D721Med (cell line): Measurements from ENCODE around the gene YY1.
"Not testable (repeated sequence)": the region's sequence is repeated elsewhere in the genome, so short reads cannot be mapped to it uniquely, and the experiment has no call there.

Source experiments
- DNase-seq: peaks from one replicate; pipeline ENCODE4 v3.0.0; 2011; ENCODE audit warnings: low spot score; ENCODE audit not compliant: insufficient read length
- FAIRE-seq: peaks from 2 replicates; lab custom pipeline; 2011; peaks lifted over from hg19 to GRCh38; lab: Jason Lieb, UNC
- TF ChIP-seq, protein P1 (sequence below): IDR thresholded peaks from 2 replicates; pipeline ENCODE4 v1.5.1; 2012; ENCODE audit warnings: mild to moderate bottlenecking, control low read depth; ENCODE audit not compliant: insufficient read depth; ENCODE audit errors: missing control alignments

Gene YY1

DNA sequence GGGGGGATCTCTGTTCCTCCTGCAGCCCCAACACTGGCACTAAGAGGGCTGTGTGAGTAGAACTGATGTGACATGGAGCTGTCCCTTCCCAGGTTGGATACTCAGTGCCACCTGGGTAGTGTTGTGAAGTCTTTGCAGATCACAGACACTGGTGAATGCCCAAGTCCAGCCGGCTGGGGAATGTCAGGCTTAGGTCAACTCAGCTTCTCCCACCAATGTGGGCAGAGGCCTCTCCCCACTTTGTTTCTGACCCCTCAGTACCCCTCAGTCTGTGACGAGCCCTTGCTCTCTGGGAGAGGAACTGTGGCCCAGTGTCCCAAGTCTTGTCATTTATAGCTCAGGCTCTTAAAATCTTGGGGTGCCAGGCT is 56.0 kb downstream of the YY1 start:
- TF ChIP-seq, protein P1, sequence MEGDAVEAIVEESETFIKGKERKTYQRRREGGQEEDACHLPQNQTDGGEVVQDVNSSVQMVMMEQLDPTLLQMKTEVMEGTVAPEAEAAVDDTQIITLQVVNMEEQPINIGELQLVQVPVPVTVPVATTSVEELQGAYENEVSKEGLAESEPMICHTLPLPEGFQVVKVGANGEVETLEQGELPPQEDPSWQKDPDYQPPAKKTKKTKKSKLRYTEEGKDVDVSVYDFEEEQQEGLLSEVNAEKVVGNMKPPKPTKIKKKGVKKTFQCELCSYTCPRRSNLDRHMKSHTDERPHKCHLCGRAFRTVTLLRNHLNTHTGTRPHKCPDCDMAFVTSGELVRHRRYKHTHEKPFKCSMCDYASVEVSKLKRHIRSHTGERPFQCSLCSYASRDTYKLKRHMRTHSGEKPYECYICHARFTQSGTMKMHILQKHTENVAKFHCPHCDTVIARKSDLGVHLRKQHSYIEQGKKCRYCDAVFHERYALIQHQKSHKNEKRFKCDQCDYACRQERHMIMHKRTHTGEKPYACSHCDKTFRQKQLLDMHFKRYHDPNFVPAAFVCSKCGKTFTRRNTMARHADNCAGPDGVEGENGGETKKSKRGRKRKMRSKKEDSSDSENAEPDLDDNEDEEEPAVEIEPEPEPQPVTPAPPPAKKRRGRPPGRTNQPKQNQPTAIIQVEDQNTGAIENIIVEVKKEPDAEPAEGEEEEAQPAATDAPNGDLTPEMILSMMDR, result no peak
- DNase-seq (no peak), FAIRE-seq (no peak)

- DNase-seq (no peak), FAIRE-seq (no peak)
- TF ChIP-seq, protein P1, result no peak
Measured at GRCh38 chr14:100295376-100296105, 56.6 kb downstream of the YY1 start.

GRCh38 chr14:100296106-100296651 is 57.2 kb downstream of the YY1 start:
- TF ChIP-seq, protein P1, result no peak
- FAIRE-seq (no peak), DNase-seq (no peak)

DNA sequence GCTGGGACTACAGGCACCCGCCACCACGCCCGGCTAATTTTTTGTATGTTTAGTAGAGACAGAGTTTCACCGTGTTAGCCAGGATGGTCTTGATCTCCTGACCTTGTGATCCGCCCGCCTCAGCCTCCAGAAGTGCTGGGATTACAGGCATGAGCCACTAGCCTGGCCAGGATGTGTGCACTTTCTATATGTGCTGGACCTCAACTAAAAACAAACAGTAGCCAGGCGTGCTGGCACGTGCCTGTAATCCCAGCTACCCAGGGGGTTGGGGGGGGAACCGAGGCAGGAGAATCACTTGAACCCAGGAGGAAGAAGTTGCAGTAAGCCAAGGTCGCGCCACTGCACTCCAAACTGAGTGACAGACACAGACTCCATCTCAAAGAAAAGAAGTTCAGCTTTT is 57.8 kb downstream of the YY1 start:
- not testable (repeated sequence) for DNase-seq, FAIRE-seq

DNA sequence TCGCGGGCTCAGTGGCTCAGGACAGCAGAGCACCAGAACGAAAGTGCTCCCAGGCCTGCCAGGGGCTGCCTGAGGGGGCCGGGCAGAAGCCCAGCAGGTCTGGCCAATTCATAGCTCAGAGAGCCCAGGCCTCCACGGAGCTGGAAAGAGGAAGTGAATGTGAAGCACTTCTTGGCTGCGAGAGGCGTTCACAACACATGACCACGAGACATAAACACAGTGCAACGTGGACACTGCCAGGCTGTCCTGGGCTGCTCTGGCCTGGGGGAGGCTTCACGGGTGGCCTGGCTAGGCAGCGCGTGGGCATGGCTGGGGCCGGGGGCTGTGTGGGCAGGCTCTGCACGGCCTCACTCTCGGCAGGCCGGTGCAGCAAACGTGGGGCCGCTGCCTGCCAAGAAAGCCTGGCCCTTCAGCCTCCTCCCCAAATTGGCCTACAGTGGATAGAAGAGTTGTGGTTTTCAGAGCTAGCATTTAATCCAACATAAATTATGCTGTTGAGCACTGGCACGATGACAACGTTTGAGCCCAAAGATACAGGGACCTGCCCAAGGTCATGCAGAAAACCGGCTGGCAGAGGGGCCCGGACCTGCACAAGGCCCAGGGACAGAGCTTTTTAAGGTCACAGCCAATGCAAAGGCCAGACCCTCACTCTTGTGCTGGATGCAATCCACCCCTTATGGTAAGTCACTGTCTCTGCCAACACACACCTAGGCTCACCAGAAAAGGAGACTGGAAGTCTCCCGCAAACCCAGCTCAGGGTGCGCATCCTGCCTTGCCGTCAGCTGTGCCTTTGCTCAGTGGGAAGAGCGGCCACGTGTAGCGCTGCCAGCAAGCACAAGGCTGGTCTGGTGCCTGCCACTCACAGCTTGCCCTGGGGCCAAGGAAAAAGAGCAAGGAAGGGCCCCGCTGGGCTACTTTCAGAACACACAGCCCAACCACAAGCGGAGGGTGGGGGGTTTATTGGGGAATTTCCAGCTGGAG is 58.7 kb downstream of the YY1 start:
- no peak for FAIRE-seq
- no peak for DNase-seq
- TF ChIP-seq, protein P1, result no peak

GRCh38 chr14:100298551-100299237 is 59.8 kb downstream of the YY1 start:
- TF ChIP-seq, protein P1, result no peak
- DNase-seq, result no peak
- no peak for FAIRE-seq

DNA sequence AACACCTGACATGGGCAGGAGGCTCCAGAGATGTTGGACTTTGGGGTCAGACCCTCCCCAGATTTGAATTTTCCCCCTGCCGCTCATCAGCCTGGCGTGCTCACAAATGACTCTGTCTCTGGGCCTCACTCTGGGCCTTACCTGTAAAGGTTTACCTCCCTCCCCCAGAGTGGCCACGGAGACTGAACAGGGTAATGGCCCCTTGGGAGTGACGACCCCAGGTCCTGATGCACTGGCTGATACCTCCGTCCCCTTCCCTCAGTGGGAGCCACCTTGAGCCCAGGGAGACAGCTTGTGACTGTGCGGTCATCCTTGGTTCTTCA is 60.3 kb downstream of the YY1 start:
- FAIRE-seq (no peak), DNase-seq (no peak)
- TF ChIP-seq, protein P1, result no peak
